Osteoblast (primary cell): Measurements from ENCODE around the gene TMEM175. TPM values are rescaled to one million over a fixed set of nuclear protein-coding genes. Genes with fewer than 3 reads are reported as not detected.
A peak's percentile ranks its signal among the peaks of the same experiment; 100 is the strongest.

Experiments
- DNase-seq: peaks from one replicate; pipeline ENCODE4 v3.0.0; 2011; ENCODE audit warnings: low spot score, mixed read lengths; ENCODE audit not compliant: insufficient read length; ENCODE audit errors: missing footprints
- H2AFZ ChIP-seq: 2 replicates; pipeline ENCODE4 v1.6.0; 2011; ENCODE audit warnings: mild to moderate bottlenecking, low read length
- H3K27ac ChIP-seq: 2 replicates; pipeline ENCODE4 v1.5.1; 2011; ENCODE audit warnings: mild to moderate bottlenecking, low read depth, low read length, moderate library complexity
- H3K27me3 ChIP-seq: 2 replicates; pipeline ENCODE4 v1.6.0; 2012; ENCODE audit warnings: mild to moderate bottlenecking, control low read depth, inconsistent platforms, low read length, moderate library complexity; ENCODE audit not compliant: insufficient read depth
- H3K36me3 ChIP-seq: 2 replicates; pipeline ENCODE4 v1.5.1; 2011; ENCODE audit warnings: mild to moderate bottlenecking, low read length, control low read depth, moderate library complexity; ENCODE audit not compliant: insufficient read depth
- H3K4me1 ChIP-seq: 2 replicates; pipeline ENCODE4 v1.5.1; 2011; ENCODE audit warnings: mild to moderate bottlenecking, low read length, control low read depth, moderate library complexity; ENCODE audit not compliant: insufficient read depth
- H3K4me2 ChIP-seq: 2 replicates; pipeline ENCODE4 v1.6.0; 2011; ENCODE audit warnings: mild to moderate bottlenecking, low read length; ENCODE audit not compliant: insufficient read depth
- H3K4me3 ChIP-seq: fragments of 200-600 bp; sonication (generic); 3 replicates; pipeline ENCODE4 v1.5.1; 2012; ENCODE audit warnings: mild to moderate bottlenecking, low read length, inconsistent platforms; ENCODE audit not compliant: insufficient read depth
- H3K79me2 ChIP-seq: 2 replicates; pipeline ENCODE4 v1.6.0; 2012; ENCODE audit warnings: mild to moderate bottlenecking, low read length, control low read depth, inconsistent platforms; ENCODE audit not compliant: insufficient read depth
- H3K9me3 ChIP-seq: 2 replicates; pipeline ENCODE4 v1.5.1; 2011; ENCODE audit warnings: low read depth, low read length, control low read depth
- H4K20me1 ChIP-seq: 2 replicates; pipeline ENCODE4 v1.6.0; 2012; ENCODE audit warnings: mild to moderate bottlenecking, low read length, control low read depth; ENCODE audit not compliant: insufficient read depth
- CTCF ChIP-seq: IDR thresholded peaks from 2 replicates; pipeline ENCODE4 v1.5.1; 2011; ENCODE audit warnings: mild to moderate bottlenecking, low read depth, low read length, moderate library complexity; ENCODE audit errors: extremely low read depth
- total RNA-seq: library from RNA; depleted of rRNA; stranded (reverse); fragments of >200 nt; gene quantifications from 2 replicates; pipeline ENCODE4 v1.2.3, GENCODE V29; 2012

The TMEM175 gene
- total RNA-seq, 1 donor: 13.8 TPM

- Histone ChIP-seq H2AFZ (no peak overlapping the region), H3K4me3 (no peak overlapping the region), H3K36me3 (peaks cover 10% of the 10 kb centered on the region), H3K27me3 (no peaks in the 10 kb centered on the region), H3K27ac (no peak overlapping the region), H4K20me1 (peaks cover 28% of the 10 kb centered on the region), H3K9me3 (no peaks in the 10 kb centered on the region), H3K79me2 (peaks cover 21% of the 10 kb centered on the region), H3K4me1 (peaks cover 7% of the 10 kb centered on the region), H3K4me2 (no peak overlapping the region)
- TF ChIP-seq CTCF: no peak
- DNase-seq: peak; percentile 84
Observed at GRCh38 chr4:967113-968104, 35.1 kb downstream of the TMEM175 start.

GRCh38 chr4:968221-968620 lies 36.0 kb downstream of the TMEM175 start:
- H3K4me2 ChIP-seq: no peak overlapping the region
- H3K36me3 ChIP-seq: peaks cover 10% of the 10 kb centered on the region
- peaks cover 21% of the 10 kb centered on the region for H3K79me2 ChIP-seq
- peaks cover 9% of the 10 kb centered on the region for H3K4me1 ChIP-seq
- H4K20me1 ChIP-seq: peaks cover 30% of the 10 kb centered on the region
- no peaks in the 10 kb centered on the region for H3K27me3 ChIP-seq
- no peak for TF ChIP-seq CTCF
- H3K27ac ChIP-seq: no peak overlapping the region
- no peaks in the 10 kb centered on the region for H3K9me3 ChIP-seq
- peak; percentile 93 for DNase-seq
- H2AFZ ChIP-seq: no peak overlapping the region
- no peak overlapping the region for H3K4me3 ChIP-seq

- Histone ChIP-seq H3K79me2 (peaks cover 21% of the 10 kb centered on the region), H3K4me3 (no peak overlapping the region), H3K27ac (no peak overlapping the region), H3K27me3 (no peaks in the 10 kb centered on the region), H3K4me2 (no peak overlapping the region), H3K9me3 (no peaks in the 10 kb centered on the region), H4K20me1 (peaks cover 30% of the 10 kb centered on the region), H3K36me3 (peaks cover 10% of the 10 kb centered on the region), H2AFZ (no peak overlapping the region), H3K4me1 (peaks cover 9% of the 10 kb centered on the region)
- no peak for TF ChIP-seq CTCF
- DNase-seq: no peak
Observed at GRCh38 chr4:968621-969394, 36.5 kb downstream of the TMEM175 start.
